NCI-H1092 (cell line): Measurements from ENCODE around the gene MCTS1.
"Not testable (repeated sequence)": the region's sequence is repeated elsewhere in the genome, so short reads cannot be mapped to it uniquely, and the experiment has no call there.

Experiments
- DNase-seq: peaks from one replicate; lab custom pipeline; 2025; lab: John Stamatoyannopoulos, UW

Gene MCTS1, protein sequence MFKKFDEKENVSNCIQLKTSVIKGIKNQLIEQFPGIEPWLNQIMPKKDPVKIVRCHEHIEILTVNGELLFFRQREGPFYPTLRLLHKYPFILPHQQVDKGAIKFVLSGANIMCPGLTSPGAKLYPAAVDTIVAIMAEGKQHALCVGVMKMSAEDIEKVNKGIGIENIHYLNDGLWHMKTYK

DNA sequence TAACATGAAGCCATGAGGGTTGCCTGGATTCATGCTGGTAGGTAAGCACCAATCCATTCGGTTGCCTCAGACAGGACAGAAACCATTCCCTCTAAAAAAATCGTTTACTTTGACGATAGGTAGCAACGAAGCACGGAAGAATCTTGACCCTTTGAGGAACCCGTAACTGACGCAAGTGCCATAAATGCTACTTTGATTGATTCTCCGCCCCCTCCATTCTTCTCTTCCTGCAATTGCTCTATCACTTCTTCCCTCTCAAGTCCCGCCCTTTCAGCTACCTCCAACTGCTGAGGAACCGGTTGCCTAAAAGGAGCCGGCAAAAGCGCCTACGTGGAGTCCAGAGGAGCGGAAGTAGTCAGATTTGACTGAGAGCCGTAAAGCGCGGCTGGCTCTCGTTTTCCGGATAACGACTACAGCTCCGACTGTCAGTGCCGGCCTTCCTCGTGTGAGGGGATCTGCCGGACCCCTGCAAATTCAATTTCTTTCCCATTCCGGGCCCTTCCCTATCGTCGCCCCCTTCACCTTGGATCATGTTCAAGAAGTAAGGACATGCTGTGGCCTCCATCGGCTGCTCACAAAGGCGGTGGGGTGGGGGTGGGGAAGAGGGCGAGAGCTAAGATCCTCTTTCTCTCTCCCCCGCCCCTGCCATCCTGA is at the start of gene MCTS1:
Gene MCTS1, plus strand, starts transcription at position 395 of the 654 bp plus-strand sequence. Its CDS starts 136 bp downstream, at position 531.
- DNase-seq: peak; percentile 95

DNA sequence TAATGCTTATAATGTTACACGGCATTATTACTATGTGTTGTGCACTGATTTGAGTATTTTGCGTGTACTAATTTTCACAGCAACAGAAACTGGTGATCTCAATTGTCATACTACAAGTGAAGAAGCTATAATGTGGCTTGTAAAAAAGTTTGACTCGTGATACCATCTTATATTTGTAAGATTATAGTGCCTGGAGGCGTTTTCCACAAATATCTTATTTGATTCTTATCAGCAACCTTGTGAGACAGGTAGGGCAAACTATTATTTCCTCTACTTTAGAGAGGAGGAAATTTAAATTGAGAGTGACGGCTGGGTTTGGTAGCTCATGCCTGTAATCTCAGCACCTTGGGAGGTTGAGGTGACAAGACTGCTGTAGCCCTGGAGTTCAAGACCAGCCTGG is 47.6 kb upstream of the MCTS1 start:
- no peak for DNase-seq

DNA sequence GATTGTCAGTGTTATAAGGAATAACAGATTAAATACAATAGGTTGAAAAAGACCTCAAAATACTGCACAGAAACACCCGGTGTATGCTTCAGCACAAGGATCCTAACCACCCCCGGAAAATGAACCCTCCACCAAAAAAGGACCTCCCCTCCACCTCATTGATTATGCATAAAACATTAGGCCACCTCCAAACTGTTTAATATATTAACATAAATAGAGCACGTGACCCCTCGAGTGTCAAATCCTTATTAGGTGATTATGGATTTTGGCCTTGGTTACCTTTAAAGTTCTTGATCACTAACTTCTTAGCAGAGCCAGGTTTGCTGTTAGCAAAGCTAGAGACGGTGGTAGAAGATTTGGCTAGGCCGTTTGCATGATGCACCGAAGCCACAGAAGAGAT is 44.1 kb upstream of the MCTS1 start:
- no peak for DNase-seq

DNA sequence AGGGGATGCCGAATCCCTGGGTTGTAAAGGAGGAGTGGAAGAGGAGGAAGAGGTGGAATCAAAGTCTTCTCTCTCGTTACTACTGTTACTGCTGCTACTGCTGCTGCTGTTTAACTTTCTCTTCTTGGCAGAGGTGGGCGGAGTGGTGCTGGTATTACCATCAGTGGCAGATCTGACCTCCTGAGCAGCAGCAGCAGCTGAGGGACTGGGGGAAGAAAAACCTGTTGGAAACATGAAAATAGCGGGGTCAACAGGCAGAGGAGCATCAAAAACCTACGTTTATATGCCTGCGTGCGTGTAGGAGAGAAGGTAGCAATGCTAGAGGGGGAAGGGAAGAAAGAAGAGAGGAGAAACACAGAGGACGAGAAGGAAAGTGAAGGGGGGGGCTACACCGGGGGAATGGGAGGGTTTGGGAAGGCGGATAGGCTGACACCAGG is 43.5 kb upstream of the MCTS1 start:
- DNase-seq: no peak

DNA sequence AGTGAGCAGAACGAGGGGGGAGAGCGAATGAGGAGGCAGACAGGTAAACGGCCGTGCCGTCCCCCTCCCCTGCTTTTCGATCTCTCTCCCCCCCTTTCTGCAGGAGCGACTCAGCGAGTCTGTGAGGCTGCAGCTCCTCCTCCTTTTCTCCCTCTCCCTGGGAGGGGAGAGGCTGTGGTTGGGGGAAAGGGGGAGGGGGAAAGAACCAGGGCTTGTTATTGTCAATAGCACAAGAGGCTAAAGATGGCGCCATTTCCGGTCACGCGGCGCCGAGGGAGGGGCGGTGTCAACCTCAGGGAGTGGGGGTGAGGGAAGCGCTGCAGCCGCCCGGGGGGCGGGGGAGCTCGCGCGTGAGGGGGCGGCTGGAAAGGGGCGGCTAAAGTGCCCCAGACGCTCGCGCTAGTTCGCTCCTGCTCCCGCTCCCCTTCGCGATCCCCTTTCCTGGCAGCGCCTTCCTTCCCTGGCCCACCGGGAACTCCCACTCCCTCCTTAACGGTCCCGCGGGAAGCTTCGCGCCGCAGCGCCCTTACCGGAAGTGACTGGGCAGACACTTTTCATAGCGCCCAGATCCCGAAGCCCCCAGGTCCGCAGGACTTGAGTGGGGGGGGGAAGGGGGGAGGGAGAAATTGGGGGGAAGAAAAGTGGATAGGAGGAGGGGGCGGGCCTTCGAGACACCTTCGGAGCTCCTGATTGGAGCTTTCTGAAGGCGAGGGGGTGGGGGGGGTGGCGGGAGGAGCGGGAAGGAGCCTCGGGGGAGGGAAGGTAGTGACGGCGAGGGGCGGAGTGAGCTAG is 42.9 kb upstream of the MCTS1 start, which contains the start of gene CUL4B:
Gene CUL4B, minus strand, starts transcription at position 121 of the 792 bp plus-strand sequence. CDS start 324 bp downstream, outside the sequence.
- peak; percentile 94 for DNase-seq

DNA sequence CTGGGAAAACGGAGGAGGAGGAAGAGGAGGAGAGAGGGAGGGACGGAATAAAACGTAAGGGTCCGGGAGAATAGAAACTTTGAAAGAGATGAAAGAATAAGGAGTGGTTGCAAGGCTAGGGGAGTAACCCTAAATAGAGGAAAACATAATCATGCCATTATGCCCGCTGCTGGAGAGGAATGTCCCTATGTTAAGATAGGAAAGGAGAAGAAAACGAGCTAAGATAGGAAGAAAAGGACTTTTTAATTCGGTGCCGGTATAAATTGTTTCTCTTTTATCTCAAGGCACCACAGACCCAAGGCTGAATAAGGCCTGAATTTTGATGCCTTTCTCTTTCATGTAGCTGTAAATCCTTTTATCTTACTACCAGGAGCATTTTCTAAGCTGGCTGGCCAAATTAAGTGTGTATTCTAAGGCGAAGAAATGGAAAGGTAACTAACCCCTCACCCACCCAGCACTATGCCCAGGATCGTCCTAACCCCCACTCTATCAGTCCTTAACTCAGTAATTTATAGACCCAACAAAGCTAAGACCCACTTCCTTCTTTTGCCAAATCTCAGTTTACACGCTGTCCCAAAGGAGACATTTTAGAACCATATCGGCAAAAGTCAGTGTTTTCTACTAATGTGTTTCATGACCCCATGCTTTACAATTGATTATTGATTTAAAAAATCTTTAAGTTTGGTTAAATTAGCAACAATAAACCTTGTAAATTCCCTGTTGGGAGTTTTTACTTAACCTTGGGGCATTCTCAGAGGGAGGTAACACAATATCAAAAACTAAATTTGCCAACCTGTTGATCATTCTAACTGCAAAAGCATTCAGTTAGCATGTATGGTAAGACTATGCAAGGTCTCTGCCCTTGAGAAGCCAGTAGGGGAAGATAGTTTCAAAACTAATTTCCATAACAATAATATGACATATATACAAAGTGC is 42.0 kb upstream of the MCTS1 start:
- DNase-seq: no peak

DNA sequence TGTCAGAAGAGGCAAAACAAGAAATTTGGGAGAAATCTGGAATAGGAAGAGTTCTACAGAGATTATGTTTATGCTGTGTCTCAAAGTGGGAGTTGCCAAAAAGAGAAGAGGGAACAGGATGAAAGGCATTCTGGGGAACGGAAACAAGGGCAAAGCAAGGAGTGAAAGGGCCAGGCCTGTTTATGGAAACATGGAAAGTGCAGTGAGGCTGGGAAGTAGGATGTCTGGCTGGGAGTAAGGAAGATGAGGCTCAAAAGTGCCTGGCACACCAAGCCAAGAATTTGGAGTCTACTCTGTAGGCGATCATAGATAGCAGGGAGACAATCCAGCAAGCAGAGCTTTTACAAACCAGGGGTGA is 41.4 kb upstream of the MCTS1 start:
- DNase-seq: no peak

DNA sequence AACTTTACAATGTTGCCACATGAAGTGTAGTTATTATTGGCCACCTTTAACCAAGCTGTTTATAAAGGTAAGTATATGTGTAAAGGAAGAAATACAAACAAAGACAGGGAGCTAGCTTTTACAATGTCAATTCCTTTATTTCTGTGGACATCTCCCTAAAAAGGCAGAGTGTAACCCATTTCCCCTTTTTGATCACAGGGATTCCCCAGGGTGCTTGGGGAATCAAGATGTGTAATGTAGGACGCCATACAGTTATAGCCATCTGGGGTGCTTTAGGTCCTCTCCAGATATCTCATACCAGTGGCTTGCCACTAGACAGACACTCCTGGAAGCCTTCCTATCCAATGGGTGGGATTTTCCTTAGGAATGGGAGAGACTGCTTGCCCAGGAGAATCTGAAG is 39.0 kb upstream of the MCTS1 start:
- DNase-seq: no peak

DNA sequence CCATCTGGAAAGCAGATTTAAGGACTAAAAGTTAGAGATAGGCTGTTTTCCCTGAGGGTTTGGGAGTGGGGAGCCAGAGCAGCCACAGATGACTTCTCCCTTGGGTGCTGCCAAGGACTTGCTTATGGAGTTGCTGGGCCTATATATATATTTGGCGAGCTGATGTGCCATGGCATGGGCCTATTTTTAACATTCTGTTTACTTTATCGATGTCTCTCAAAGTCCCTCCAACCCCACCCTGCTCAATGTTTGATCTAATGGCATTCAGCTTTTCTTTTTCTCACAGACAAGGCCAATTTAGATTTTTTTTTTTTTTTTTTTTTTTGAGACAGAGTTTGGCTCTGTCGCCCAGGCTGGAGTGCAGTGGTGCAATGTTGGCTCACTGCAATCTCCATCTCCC is 37.1 kb upstream of the MCTS1 start:
- DNase-seq: no peak

DNA sequence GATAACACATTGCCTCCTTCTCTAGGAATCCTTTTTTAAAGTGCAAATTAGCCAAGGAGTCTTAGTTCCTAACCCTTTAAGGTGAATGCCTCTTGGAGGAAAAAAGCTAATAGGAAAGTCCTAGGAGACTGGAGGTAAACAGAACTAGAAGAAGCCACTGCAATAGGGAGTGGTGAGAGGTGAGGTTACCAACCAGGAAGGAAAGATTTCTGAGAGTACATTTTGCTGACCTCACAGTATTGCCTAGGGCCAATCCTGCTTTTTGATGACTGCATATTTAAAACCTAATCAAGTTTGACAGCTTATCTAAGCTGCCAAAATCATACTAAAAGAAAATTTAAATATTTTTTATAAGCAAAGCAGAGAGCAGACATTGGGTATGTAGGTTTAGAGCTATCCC is 35.9 kb upstream of the MCTS1 start:
- DNase-seq: no peak

DNA sequence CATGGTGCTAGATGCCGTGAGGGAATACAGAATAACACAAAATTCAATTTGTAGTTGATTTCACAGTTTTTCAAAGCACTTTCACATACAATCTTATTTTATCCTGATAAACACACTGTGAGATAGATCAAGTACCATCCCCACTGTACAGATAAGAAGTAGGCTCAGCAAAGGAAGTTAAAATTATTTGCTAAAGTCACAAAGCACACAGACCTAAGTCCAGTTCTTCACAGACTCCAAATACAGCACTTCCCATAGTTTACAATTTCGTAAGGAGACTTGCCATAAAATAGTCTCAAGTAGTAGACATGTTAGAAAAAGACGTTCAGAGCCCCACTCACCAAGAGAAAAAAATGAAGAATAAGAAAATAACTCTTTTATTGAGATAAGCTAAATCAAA is 35.3 kb upstream of the MCTS1 start:
- DNase-seq: no peak

DNA sequence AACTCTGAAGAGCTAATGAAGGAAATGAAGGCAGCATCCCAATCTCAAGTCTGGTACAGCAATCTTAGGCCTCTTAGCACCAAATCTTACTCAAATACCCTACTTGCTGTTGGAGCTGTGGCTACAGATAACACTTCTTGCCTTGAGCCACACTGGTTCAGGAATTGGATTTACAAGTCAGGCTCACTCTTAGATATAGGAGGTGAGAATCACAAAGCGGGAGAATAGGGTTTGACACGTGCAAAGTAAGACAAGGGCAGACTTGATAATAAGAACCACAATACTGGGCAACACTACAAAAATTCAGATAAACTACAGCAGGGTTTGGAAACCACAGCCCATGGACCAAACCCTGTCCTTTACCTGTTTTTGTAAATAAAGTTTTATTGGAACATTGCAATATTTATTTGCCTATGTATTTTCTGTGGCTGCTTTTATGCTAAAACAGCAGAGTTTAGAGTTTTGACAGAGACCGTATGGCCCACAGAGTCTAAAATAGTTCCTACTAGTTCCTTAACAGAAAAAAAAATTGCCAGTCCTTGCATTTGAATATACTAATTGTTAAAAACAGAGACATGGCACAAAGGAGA is 33.8 kb upstream of the MCTS1 start:
- no peak for DNase-seq

DNA sequence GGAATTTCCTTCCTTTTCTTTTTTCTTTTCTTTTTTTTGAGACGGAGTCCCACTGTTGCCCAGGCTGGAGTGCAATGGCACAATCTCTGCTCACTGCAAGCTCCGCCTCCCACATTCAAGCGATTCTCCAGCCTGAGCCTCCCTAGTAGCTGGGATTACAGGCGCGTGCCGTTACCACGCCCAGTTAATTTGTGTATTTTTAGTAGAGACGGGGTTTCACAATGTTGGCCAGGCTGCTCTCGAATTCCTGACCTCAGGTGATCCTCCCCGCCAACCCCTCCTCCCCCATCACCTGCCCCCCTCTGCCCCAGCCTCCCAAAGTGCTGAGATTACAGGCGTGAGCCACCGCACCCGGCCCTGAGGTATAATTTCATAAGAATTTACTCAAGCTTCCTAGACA is 30.1 kb upstream of the MCTS1 start:
- DNase-seq: not testable (repeated sequence)

DNA sequence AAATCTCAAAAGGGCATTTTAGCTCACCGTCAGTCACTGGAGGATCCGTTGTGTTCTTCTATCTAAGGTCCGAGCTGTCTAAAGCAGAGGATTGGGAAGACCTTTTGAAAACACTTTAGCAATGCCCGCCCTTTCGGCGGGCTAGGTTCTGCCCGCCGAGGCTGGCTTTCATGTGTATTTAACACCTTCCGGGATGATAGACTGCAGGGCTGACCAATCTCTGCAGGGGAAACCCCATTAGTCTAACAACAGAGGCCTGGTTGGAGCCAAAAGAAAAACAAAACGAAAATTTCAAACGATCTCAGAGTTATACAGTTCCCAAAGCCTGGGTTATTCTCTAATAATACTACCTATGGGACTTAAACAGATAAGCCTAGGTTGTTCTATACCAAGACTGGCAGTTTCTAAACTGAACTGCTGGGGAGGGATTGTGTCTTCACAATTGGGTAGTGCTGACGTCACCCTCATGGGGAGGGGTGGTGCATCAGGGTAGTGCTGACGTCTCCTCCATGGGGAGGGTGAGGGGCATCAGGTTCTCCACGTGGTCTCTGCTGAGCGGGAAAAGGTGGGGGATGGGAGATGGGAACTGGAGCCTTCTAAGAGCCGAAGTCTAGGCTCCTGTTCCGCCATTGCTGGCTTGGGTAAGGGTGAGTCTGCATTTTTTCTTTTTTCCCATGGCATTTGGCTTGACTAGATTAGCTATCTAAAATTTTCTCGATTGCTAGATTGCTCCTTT is 28.4 kb upstream of the MCTS1 start:
- DNase-seq: no peak

DNA sequence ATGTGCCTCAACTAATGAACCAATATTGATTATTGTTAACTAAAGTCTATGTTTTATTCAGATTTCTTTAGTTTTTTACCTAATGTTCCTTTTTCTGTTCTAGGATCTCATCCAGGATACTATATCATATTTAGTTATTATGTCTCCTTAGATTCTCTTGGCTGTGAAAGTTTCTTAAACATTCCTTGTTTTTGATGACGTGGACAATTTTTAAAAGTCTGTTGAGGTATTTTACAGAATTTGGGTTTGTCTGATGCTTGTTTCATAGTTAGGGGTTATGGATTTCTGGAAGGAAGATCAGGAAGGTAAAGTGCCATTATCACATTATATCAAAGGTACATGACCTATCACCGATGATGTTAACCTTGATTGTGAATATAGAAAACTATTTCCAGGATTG is 18.2 kb upstream of the MCTS1 start:
- no peak for DNase-seq

DNA sequence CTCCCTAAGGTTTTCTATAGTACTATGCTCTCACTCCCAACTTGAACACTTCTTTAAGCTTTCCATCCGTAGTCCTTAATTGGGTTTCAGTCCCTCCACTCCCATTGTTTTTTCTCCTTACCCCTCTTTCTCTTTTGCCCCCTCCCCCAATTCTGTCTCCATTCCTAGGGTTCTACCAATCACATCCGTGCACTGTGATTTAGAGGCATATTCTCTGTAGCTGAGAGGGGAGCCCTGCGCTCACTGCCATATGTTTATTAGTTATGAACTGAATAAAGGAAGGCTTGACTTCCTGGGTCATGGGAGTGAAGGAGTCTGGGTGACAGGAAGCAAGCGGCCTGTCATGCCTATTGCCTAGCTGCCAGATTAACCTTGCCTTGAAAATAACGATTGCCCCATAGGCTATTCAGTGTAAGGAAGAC is 471 bp downstream of the MCTS1 start:
- peak; percentile 27 for DNase-seq

DNA sequence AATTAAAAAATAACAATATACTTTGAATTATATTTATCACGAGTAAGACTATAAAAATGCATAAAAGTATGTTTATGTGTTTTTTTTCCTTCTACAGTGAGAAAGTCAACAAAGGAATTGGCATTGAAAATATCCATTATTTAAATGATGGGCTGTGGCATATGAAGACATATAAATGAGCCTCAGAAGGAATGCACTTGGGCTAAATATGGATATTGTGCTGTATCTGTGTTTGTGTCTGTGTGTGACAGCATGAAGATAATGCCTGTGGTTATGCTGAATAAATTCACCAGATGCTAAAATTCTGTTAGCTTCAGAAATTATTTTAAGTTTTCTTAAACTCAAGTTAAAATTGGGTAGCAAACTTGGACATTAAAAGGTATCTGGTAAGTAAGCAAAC is 8.2 kb downstream of the MCTS1 start:
- DNase-seq: no peak

DNA sequence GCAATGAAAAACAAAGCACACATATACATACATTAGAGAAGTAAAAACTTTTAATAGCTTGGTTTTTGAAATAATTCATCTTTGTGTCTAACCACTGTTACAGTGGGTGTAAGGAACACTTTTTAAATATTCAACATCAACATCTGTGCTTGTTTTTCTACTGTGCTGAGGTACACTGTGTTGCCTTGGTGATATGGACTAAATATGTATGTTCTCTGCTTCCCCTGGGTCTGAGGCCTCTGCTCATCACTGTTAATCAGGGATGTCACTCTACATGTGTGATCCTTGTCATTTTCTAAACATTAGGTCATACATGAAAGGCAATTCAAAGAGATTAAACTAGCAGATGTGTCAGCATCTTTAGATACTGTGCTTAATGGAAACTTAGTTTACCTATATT is 10.9 kb downstream of the MCTS1 start:
- DNase-seq: no peak

DNA sequence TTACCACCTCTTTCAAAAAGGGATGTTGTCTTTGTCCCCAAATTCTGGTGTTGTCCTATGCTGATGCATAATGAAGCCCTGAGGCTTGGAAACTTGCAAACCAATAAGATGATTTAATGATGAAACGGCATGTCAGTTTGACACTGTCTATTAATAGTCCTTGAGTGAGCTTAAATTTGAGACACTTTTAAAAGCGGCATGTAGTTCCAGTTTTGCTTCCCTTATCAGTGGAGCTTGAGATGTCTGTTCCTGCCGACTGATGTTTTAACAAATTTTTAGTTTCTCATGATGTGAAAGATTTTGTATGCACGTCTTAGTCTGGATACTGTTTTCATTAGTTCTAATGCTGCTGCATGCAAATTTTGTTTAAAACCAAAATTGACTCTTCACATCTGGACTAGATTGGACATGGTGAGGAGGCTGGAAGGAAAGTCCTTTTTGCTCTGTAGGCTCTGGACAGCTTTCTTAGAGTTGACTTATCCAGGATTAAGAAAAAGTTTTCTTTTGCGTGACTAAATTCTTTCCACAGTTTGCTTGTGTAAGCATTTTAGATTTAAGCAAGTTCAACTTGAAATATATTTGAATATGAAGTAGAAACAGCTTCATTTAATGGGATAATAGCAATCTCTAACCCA is 14.2 kb downstream of the MCTS1 start:
- no peak for DNase-seq

DNA sequence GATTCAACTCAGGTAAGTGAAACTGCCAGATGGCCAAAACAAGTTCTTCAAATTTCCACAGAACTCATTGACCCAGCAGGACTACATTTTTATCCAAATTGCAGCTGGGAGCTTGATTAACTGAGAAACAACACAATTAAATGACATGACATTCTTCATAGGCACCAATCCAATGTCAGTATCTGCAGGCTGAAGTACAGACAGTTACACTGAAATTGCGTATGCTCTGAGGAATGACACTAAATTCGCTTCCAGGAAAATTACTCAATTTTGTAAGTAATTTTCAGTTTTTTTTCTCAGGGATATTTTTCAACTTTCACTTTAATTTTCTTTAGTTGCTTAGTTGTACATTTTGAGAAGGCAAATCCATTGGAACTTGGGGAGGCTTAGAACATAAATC is 21.5 kb downstream of the MCTS1 start:
- DNase-seq: no peak
